K562 (cell line): ENCODE results near the gene ZNF516. TPM values are rescaled to one million over a fixed set of nuclear protein-coding genes. Genes with fewer than 3 reads are reported as not detected.

Experiments
- ATAC-seq: fragments of 200-7000 bp; cut with Tn5 transposase; 3 replicates; pipeline ENCODE4 v1.9.1; 2020; ENCODE audit warnings: moderate library complexity
- BruUV-seq: library from RNA; stranded (reverse); fragments of 400-500 nt; replicated peaks from 2 replicates; lab custom pipeline; 2021; lab: Mats Ljungman, UMichigan
- CTCF ChIA-PET: fragments of 300-600 bp; formaldehyde crosslinking; extraction: SDS; loops from one replicate; lab custom pipeline; 2021; ENCODE audit warnings: low intra/inter-chr PET ratio; lab: Yijun Ruan, JAX
- POLR2A ChIA-PET: fragments of 300-600, 350-650 bp; sonication (Branson Sonifier 250); formaldehyde crosslinking; extraction: SDS; loops from one replicate; lab custom pipeline; 2021; ENCODE audit warnings: antibody characterized with exemption, inconsistent platforms; lab: Yijun Ruan, JAX
- DNase-seq, 4 experiments: peaks; one replicate each; pipeline versions ENCODE4 v3.0.0 to v3.0.0-alpha.2; 2011 to 2018; ENCODE audit warnings: low spot score in 3 of 4, mixed read lengths in 3 of 4; ENCODE audit errors: extremely low read depth in 1 of 4
- FAIRE-seq: peaks from 2 replicates; lab custom pipeline; 2011; peaks lifted over from hg19 to GRCh38; lab: Jason Lieb, UNC
- H2AFZ ChIP-seq: 2 replicates; pipeline ENCODE4 v1.6.0; 2011; ENCODE audit warnings: low read depth, low read length, control low read depth, inconsistent platforms
- H3K27ac ChIP-seq: fragments of 200-600 bp; 3 replicates; pipeline ENCODE4 v1.8.0; 2011; ENCODE audit warnings: low read depth, mild to moderate bottlenecking, control low read depth, inconsistent platforms, low read length, moderate library complexity, mixed read lengths; ENCODE audit errors: extremely low read depth
- H3K27me3 ChIP-seq, 2 experiments: fragments of 300-600 bp in 1 of 2; 2 replicates in 1 of 2; 3 replicates in 1 of 2; pipeline versions ENCODE4 v1.6.0 to v1.8.0; 2011; ENCODE audit warnings: inconsistent platforms in 2 of 2, low read length in 2 of 2, mild to moderate bottlenecking in 1 of 2, mixed read lengths in 1 of 2, moderate library complexity in 1 of 2; ENCODE audit not compliant: control insufficient read depth in 2 of 2, insufficient read depth in 2 of 2
- H3K36me3 ChIP-seq: fragments of 300-600 bp; 3 replicates; pipeline ENCODE4 v1.8.0; 2011; ENCODE audit warnings: mild to moderate bottlenecking, low read length, inconsistent platforms; ENCODE audit not compliant: control insufficient read depth, insufficient read depth
- H3K4me1 ChIP-seq, 2 experiments: fragments of 200-600 bp in 1 of 2; replicated peaks in 1 of 2; 2 replicates in 1 of 2; 3 replicates in 1 of 2; pipeline versions ENCODE4 v1.5.1 to v1.8.0; 2011; ENCODE audit warnings: inconsistent platforms in 2 of 2, low read length in 2 of 2, mild to moderate bottlenecking in 1 of 2, mixed read lengths in 1 of 2, moderate library complexity in 1 of 2; ENCODE audit not compliant: control insufficient read depth in 2 of 2, insufficient read depth in 2 of 2
- H3K4me2 ChIP-seq: 2 replicates; pipeline ENCODE4 v1.6.1; 2011; ENCODE audit warnings: low read length, control low read depth, inconsistent platforms, mixed read lengths; ENCODE audit not compliant: insufficient read depth
- H3K4me3 ChIP-seq: fragments of 200-600 bp; sonication (generic), shearing (Covaris generic); 2 replicates; pipeline ENCODE4 v1.5.1; 2016; ENCODE audit warnings: control low read depth, inconsistent platforms
- H3K79me2 ChIP-seq: fragments of 200-600 bp; 3 replicates; pipeline ENCODE4 v1.8.0; 2011; ENCODE audit warnings: low read length, inconsistent platforms; ENCODE audit not compliant: control insufficient read depth, insufficient read depth
- H3K9ac ChIP-seq, 2 experiments: 2 replicates each; pipeline versions ENCODE4 v1.6.0 to v1.6.1; 2011; ENCODE audit warnings: low read depth in 2 of 2, low read length in 2 of 2, control low read depth in 1 of 2, inconsistent platforms in 1 of 2, mild to moderate bottlenecking in 1 of 2, mixed read lengths in 1 of 2; ENCODE audit not compliant: insufficient read depth in 1 of 2
- H3K9me1 ChIP-seq: one replicate; pipeline ENCODE4 v1.6.0; 2011; ENCODE audit warnings: inconsistent platforms, mild to moderate bottlenecking, low read length, moderate library complexity; ENCODE audit not compliant: control insufficient read depth, insufficient read depth
- H3K9me3 ChIP-seq: replicated peaks from 2 replicates; pipeline ENCODE4 v1.5.1; 2011; ENCODE audit warnings: low read depth, low read length, inconsistent platforms; ENCODE audit not compliant: control insufficient read depth, insufficient read depth
- H4K20me1 ChIP-seq: replicated peaks from 2 replicates; pipeline ENCODE4 v1.6.1; 2011; ENCODE audit warnings: low read length, inconsistent platforms, mixed read lengths; ENCODE audit not compliant: control insufficient read depth, insufficient read depth
- CC2D1A ChIP-seq: fragments of 450-650 bp; IDR thresholded peaks from 2 replicates; pipeline ENCODE4 v1.6.1; 2017; ENCODE audit warnings: mild to moderate bottlenecking
- DNMT1 ChIP-seq: fragments of 450-650 bp; IDR thresholded peaks from 2 replicates; pipeline ENCODE4 v1.6.1; 2016; ENCODE audit warnings: antibody characterized with exemption, mild to moderate bottlenecking
- ETV6 ChIP-seq, 3 experiments: fragments of 150-350 bp in 1 of 3; sonication (generic) in 1 of 3; formaldehyde crosslinking in 1 of 3; IDR thresholded peaks; 2 replicates each; pipeline versions ENCODE4 v1.6.1 to v1.8.0; 2014 to 2022; ENCODE audit warnings: borderline replicate concordance in 2 of 3, low read depth in 2 of 3, antibody characterized with exemption in 1 of 3, low read length in 1 of 3, mild to moderate bottlenecking in 1 of 3, missing genetic modification reagents in 1 of 3
- FOXA1 ChIP-seq: fragments of 450-650 bp; IDR thresholded peaks from 2 replicates; pipeline ENCODE4 v1.6.1; 2016; ENCODE audit warnings: mild to moderate bottlenecking, borderline replicate concordance
- GABPB2 ChIP-seq: fragments of 250-450 bp; sonication (Bioruptor Pico); conservative IDR thresholded peaks from 2 replicates; pipeline ENCODE4 v1.5.1; 2021; ENCODE audit warnings: mild to moderate bottlenecking
- KDM5B ChIP-seq: fragments of 200-600 bp; sonication (generic); IDR thresholded peaks from 2 replicates; pipeline ENCODE4 v1.6.1; 2012; ENCODE audit warnings: low read depth, mild to moderate bottlenecking, moderate library complexity, low read length, control low read depth, inconsistent platforms; ENCODE audit not compliant: insufficient replicate concordance
- PHF20 ChIP-seq: fragments of 450-650 bp; IDR thresholded peaks from 2 replicates; pipeline ENCODE4 v1.6.1; 2018; ENCODE audit not compliant: partially characterized antibody
- RBM17 ChIP-seq: fragments of 200-400 bp; formaldehyde crosslinking; IDR thresholded peaks from 2 replicates; pipeline ENCODE4 v1.6.1; 2017; ENCODE audit warnings: low read depth, mild to moderate bottlenecking, low read length, borderline replicate concordance
- RCOR1 ChIP-seq, 2 experiments: IDR thresholded peaks; 2 replicates each; pipeline ENCODE4 v1.6.1; 2012; ENCODE audit warnings: low read depth in 2 of 2, low read length in 2 of 2, borderline replicate concordance in 1 of 2, improper control_type of control experiment in 1 of 2
- SNAPC5 ChIP-seq: fragments of 250-450 bp; sonication (Bioruptor Pico); IDR thresholded peaks from 2 replicates; pipeline ENCODE4 v1.8.0; 2021; ENCODE audit warnings: moderate library complexity, mild to moderate bottlenecking, inconsistent platforms
- TBP ChIP-seq: optimal IDR thresholded peaks from 2 replicates; pipeline ENCODE3; 2011; ENCODE audit warnings: low read depth, low read length, improper control_type of control experiment
- ZNF444 ChIP-seq: fragments of 250-450 bp; sonication (Bioruptor Pico); IDR thresholded peaks from 2 replicates; pipeline ENCODE4 v1.4.0; 2020; ENCODE audit warnings: mild to moderate bottlenecking, moderate library complexity
- WGBS: fragments of 100-300 bp; shearing (Covaris generic); methylation state at CpG from one replicate; pipeline ENCODE4 v1.1.6; 2016; ENCODE audit warnings: low coverage, mixed read lengths; ENCODE audit not compliant: insufficient coverage; ENCODE audit errors: missing lambda C conversion rate; 5-methylcytosine and 5-hydroxymethylcytosine counted together
- in situ Hi-C: fragments of 300-500 bp; cut with MboI; formaldehyde crosslinking; loops from 4 replicates; pipeline ENCODE4 v1.15.0; 2018; ENCODE audit warnings: inconsistent platforms, mixed read lengths
- intact Hi-C: fragments of 100-400 bp; cut with micrococcal nuclease; formaldehyde crosslinking; loops from 2 replicates; pipeline ENCODE4 v1.14.2; 2022
- polyA plus RNA-seq, 8 experiments: library from polyadenylated mRNA; depleted of rRNA in 4 of 8; stranded (reverse) in 5 of 8; unstranded in 3 of 8; fragments of >200 nt; fragmentation: Nextera tagmentation in 2 of 8; fragmentation: Illumina TruSeq in 1 of 8; extraction: Ambion mirVana in 2 of 8; extraction: Trizol in 1 of 8; gene quantifications; 2 replicates each; pipeline versions ENCODE4 v1.2.1 to v1.2.3, GENCODE V29; 2011 to 2014; ENCODE audit warnings: inconsistent platforms in 1 of 8, missing spikeins in 1 of 8
- total RNA-seq, 7 experiments: library from RNA; depleted of rRNA in 6 of 7; stranded (reverse); fragments of >200 nt in 6 of 7; fragmentation: Illumina TruSeq in 2 of 7; extraction: Trizol in 2 of 7; gene quantifications; 2 replicates each; pipeline versions ENCODE4 v1.2.1 to v1.2.3, GENCODE V29; 2011 to 2021; ENCODE audit warnings: low replicate concordance in 1 of 7
- TF ChIP-seq, protein P1 (sequence below): sonication (generic); formaldehyde crosslinking; IDR thresholded peaks from 2 replicates; pipeline ENCODE4 v1.8.1; 2023; ENCODE audit warnings: mild to moderate bottlenecking, missing genetic modification reagents
- TF ChIP-seq, protein P2 (sequence below): fragments of 250-450 bp; sonication (Bioruptor Pico); IDR thresholded peaks from 2 replicates; pipeline ENCODE4 v1.8.0; 2021; ENCODE audit warnings: mild to moderate bottlenecking, moderate library complexity
- TF ChIP-seq, protein P3 (sequence below): sonication (generic); formaldehyde crosslinking; IDR thresholded peaks from 2 replicates; pipeline ENCODE4 v1.8.0; 2023; ENCODE audit warnings: mild to moderate bottlenecking, missing genetic modification reagents
- TF ChIP-seq, protein P4 (sequence below): fragments of 450-650 bp; formaldehyde crosslinking; IDR thresholded peaks from 2 replicates; pipeline ENCODE4 v1.4.0; 2020; ENCODE audit warnings: mild to moderate bottlenecking, moderate library complexity

The ZNF516 gene
- total and polyA plus RNA-seq, 9 of the 15 experiments (the other 6 are each of a cell fraction or from before 2014, with no cell fraction given) = 0.04 to 0.20 (median 0.08) TPM; not detected in 3

- Histone ChIP-seq H3K9me3 (no peaks in the 10 kb centered on the region), H2AFZ (no peak overlapping the region), H3K4me3 (no peak overlapping the region), H3K27ac (no peak overlapping the region), H3K9me1 (no peaks in the 10 kb centered on the region), H3K4me2 (no peak overlapping the region), H3K9ac (no peak overlapping the region), H3K36me3 (no peaks in the 10 kb centered on the region), H4K20me1 (no peaks in the 10 kb centered on the region), H3K79me2 (no peaks in the 10 kb centered on the region), H3K4me1 (no peaks in the 10 kb centered on the region), H3K27me3 (peaks cover 8 to 57% of the 10 kb centered on the region in 2 experiments; a peak in 3 of 5 replicates)
- WGBS = 7% methylated on average over 13 of the region's 16 CpGs
- no peak for FAIRE-seq
- intact Hi-C loops = no loop called here
- in situ Hi-C loops = no loop called here
- BruUV-seq = no TSS peak
- no peak for DNase-seq
- no peak for ATAC-seq
- POLR2A ChIA-PET = no interaction called here
- CTCF ChIA-PET = no interaction called here
- TF ChIP-seq DNMT1 (no peak), TBP (no peak), FOXA1 (no peak), RCOR1 (IDR thresholded peaks at IDR 0.05; ENCODE audit: borderline replicate concordance in 1 of 2, low read depth in 2 of 2, low read length in 2 of 2) (no peak), ZNF444 (CRISPR knock-in tag) (no peak), ETV6 (IDR thresholded peaks at IDR 0.05; ENCODE audit: borderline replicate concordance in 1 of 2, low read depth in 2 of 2, low read length in 1 of 2) (no peak), ETV6 (CRISPR knock-in tag; IDR thresholded peaks at IDR 0.05; ENCODE audit: borderline replicate concordance) (no peak), PHF20 (no peak), GABPB2 (no peak), KDM5B (no peak), SNAPC5 (CRISPR knock-in tag) (no peak), RBM17 (no peak), CC2D1A (no peak)
- TF ChIP-seq, protein P1, sequence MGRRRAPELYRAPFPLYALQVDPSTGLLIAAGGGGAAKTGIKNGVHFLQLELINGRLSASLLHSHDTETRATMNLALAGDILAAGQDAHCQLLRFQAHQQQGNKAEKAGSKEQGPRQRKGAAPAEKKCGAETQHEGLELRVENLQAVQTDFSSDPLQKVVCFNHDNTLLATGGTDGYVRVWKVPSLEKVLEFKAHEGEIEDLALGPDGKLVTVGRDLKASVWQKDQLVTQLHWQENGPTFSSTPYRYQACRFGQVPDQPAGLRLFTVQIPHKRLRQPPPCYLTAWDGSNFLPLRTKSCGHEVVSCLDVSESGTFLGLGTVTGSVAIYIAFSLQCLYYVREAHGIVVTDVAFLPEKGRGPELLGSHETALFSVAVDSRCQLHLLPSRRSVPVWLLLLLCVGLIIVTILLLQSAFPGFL = no peak
- TF ChIP-seq, protein P2, sequence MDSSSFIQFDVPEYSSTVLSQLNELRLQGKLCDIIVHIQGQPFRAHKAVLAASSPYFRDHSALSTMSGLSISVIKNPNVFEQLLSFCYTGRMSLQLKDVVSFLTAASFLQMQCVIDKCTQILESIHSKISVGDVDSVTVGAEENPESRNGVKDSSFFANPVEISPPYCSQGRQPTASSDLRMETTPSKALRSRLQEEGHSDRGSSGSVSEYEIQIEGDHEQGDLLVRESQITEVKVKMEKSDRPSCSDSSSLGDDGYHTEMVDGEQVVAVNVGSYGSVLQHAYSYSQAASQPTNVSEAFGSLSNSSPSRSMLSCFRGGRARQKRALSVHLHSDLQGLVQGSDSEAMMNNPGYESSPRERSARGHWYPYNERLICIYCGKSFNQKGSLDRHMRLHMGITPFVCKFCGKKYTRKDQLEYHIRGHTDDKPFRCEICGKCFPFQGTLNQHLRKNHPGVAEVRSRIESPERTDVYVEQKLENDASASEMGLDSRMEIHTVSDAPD (CRISPR knock-in tag) = no peak
- TF ChIP-seq, protein P3, sequence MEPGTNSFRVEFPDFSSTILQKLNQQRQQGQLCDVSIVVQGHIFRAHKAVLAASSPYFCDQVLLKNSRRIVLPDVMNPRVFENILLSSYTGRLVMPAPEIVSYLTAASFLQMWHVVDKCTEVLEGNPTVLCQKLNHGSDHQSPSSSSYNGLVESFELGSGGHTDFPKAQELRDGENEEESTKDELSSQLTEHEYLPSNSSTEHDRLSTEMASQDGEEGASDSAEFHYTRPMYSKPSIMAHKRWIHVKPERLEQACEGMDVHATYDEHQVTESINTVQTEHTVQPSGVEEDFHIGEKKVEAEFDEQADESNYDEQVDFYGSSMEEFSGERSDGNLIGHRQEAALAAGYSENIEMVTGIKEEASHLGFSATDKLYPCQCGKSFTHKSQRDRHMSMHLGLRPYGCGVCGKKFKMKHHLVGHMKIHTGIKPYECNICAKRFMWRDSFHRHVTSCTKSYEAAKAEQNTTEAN (CRISPR knock-in tag) = no peak
- TF ChIP-seq, protein P4, sequence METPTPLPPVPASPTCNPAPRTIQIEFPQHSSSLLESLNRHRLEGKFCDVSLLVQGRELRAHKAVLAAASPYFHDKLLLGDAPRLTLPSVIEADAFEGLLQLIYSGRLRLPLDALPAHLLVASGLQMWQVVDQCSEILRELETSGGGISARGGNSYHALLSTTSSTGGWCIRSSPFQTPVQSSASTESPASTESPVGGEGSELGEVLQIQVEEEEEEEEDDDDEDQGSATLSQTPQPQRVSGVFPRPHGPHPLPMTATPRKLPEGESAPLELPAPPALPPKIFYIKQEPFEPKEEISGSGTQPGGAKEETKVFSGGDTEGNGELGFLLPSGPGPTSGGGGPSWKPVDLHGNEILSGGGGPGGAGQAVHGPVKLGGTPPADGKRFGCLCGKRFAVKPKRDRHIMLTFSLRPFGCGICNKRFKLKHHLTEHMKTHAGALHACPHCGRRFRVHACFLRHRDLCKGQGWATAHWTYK (CRISPR knock-in tag) = no peak
Observed at GRCh38 chr18:76448256-76449110, 46.6 kb downstream of the ZNF516 start.
